Prostate gland (tissue), 2 donors: Measurements from ENCODE around the gene CCDC124. TPM values are rescaled to one million over a fixed set of nuclear protein-coding genes. Genes with fewer than 3 reads are reported as not detected.
"Not testable (repeated sequence)": the region's sequence is repeated elsewhere in the genome, so short reads cannot be mapped to it uniquely, and the experiment has no call there.

ENCODE experiments used
- DNase-seq: peaks from one replicate; pipeline ENCODE4 v3.0.0-alpha.2; 2019; ENCODE audit warnings: low spot score
- H3K27ac ChIP-seq, 2 donors: fragments of 200-600 bp; sonication (generic); 2 replicates each; pipeline ENCODE4 v1.5.1; 2017 to 2019
- H3K27me3 ChIP-seq: fragments of 200-600 bp; sonication (generic); replicated peaks from 2 replicates; pipeline ENCODE4 v1.5.1; 2019; ENCODE audit not compliant: insufficient read depth
- H3K36me3 ChIP-seq, 2 donors: fragments of 200-600 bp; sonication (generic); 1 replicate in 1 of 2; 2 replicates in 1 of 2; pipeline versions ENCODE4 v1.5.1 to v1.8.1; 2017 to 2019
- H3K4me1 ChIP-seq: fragments of 200-600 bp; sonication (generic); replicated peaks from 2 replicates; pipeline ENCODE4 v1.5.1; 2019
- H3K4me3 ChIP-seq, 2 donors: fragments of 200-600 bp; sonication (generic); 2 replicates each; pipeline ENCODE4 v1.5.1; 2017 to 2019
- H3K9me3 ChIP-seq: fragments of 200-600 bp; sonication (generic); 2 replicates; pipeline ENCODE4 v1.5.1; 2017
- CTCF ChIP-seq, 4 experiments: fragments of 200-600 bp in 2 of 4; fragments of 450-650 bp in 2 of 4; sonication (generic) in 2 of 4; IDR thresholded peaks; 1 replicate in 3 of 4; 2 replicates in 1 of 4; pipeline ENCODE4 v1.5.1; 2016 to 2019; ENCODE audit warnings: antibody characterized with exemption in 4 of 4, mild to moderate bottlenecking in 2 of 4, moderate library complexity in 2 of 4
- POLR2A ChIP-seq: fragments of 450-650 bp; IDR thresholded peaks from one replicate; pipeline ENCODE4 v1.6.1; 2016; ENCODE audit warnings: antibody characterized with exemption, mild to moderate bottlenecking
- POLR2AphosphoS5 ChIP-seq: sonication (generic); formaldehyde crosslinking; IDR thresholded peaks from one replicate; pipeline ENCODE4 v1.6.1; 2017; ENCODE audit warnings: antibody characterized with exemption
- WGBS: methylation state at CpG from one replicate; pipeline ENCODE4 v1.1.5; 2018; 5-methylcytosine and 5-hydroxymethylcytosine counted together
- intact Hi-C: fragments of 100-400 bp; cut with DNase I; formaldehyde crosslinking; loops from one replicate; pipeline ENCODE4 v1.14.2; 2022
- total RNA-seq, 2 donors: library from RNA; depleted of rRNA; stranded (reverse); fragments of >200 nt; gene quantifications; one replicate each; pipeline ENCODE4 v1.1.0, GENCODE V29; 2016

CCDC124 gene
- total RNA-seq, 2 donors from 2014 or later, result 48.7 to 52.2 TPM

DNA sequence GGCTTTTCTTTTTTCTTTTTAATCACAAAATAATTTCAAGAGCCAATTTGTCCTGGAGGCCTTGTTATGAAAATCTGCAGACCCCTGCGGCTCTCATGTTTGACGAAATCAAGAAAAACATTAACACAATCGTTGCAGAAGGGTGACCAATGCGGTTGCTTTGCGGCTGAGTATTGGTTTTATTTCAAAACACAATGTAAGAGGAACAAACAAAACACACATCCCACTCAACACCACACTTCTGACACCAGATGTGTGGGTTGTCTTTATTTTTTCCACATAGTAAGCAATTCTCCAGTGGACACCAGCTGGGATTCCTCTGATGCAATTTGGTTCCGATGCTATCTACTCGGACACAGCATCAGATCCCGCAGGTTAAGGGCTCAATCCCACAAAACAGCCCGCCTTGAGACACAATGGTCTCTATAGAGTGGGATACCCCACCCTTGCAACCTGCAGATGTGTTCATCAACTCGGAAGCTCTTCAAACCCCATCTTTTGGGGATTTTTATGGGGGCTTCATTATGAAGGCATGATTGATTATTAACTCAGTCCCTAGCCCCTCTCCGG lies 21.9 kb upstream of the CCDC124 start:
- DNase-seq, result no peak
- WGBS, result 77% methylated on average over 11 of the region's 11 CpGs
- no peak overlapping the region for H3K4me3 ChIP-seq
- no peaks in the 10 kb centered on the region for H3K9me3 ChIP-seq
- H3K36me3 ChIP-seq, result no peaks in the 10 kb centered on the region
- H3K27ac ChIP-seq, result no peak overlapping the region
- H3K4me1 ChIP-seq, result no peaks in the 10 kb centered on the region
- TF ChIP-seq POLR2AphosphoS5, result no peak
- TF ChIP-seq POLR2A, result no peak
- TF ChIP-seq CTCF (IDR thresholded peaks at IDR 0.05), result no peak
- H3K27me3 ChIP-seq, result no peaks in the 10 kb centered on the region
- intact Hi-C loops, result no loop called here

- no peaks in the 10 kb centered on the region for H3K9me3 ChIP-seq
- 51% methylated on average over 6 of the region's 6 CpGs for WGBS
- H3K27ac ChIP-seq, result no peak overlapping the region
- H3K4me3 ChIP-seq, result no peak overlapping the region
- no peak for DNase-seq
- H3K27me3 ChIP-seq, result no peaks in the 10 kb centered on the region
- intact Hi-C loops, result no loop called here
- no peaks in the 10 kb centered on the region for H3K4me1 ChIP-seq
- H3K36me3 ChIP-seq, result no peaks in the 10 kb centered on the region
- TF ChIP-seq CTCF (IDR thresholded peaks at IDR 0.05) (no peak), POLR2A (no peak), POLR2AphosphoS5 (peak; percentile 52)
Measured at GRCh38 chr19:17915940-17916593, 16.7 kb upstream of the CCDC124 start.

DNA sequence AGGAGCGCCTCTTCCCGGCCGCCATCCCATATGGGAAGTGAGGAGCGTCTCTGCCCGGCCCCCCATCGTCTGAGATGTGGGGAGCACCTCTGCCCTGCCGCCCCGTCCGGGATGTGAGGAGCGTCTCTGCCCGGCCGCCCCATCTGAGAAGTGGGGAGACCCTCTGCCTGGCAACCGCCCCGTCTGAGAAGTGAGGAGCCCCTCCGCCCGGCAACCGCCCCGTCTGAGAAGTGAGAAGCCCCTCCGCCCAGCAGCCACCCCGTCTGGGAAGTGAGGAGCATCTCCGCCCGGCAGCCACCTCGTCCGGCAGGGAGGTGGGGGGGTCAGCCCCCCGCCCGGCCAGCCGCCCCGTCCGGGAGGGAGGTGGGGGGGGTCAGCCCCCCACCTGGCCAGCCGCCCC lies 14.7 kb upstream of the CCDC124 start:
- H3K27me3 ChIP-seq, H3K4me3 ChIP-seq, H3K36me3 ChIP-seq, H3K27ac ChIP-seq, intact Hi-C loops, H3K4me1 ChIP-seq, DNase-seq, H3K9me3 ChIP-seq: not testable (repeated sequence)
- 83% methylated on average over 14 of the region's 30 CpGs for WGBS

DNA sequence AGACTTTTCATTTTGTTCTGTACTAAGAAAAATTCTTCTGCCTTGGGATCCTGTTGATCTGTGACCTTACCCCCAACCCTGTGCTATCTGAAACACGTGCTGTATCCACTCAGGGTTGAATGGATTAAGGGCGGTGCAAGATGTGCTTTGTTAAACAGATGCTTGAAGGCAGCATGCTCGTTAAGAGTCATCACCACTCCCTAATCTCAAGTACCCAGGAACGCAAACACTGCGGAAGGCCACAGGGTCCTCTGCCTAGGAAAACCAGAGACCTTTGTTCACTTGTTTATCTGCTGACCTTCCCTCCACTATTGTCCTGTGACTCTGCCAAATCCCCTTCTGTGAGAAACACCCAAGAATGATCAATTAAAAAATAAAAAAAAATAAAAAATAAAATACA lies 13.7 kb upstream of the CCDC124 start:
- 49% methylated on average over 4 of the region's 5 CpGs for WGBS
- H3K4me1 ChIP-seq, H3K36me3 ChIP-seq, intact Hi-C loops, H3K27me3 ChIP-seq, H3K9me3 ChIP-seq, DNase-seq, H3K4me3 ChIP-seq, H3K27ac ChIP-seq: not testable (repeated sequence)

GRCh38 chr19:17920527-17920926 lies 12.3 kb upstream of the CCDC124 start:
- no peak overlapping the region for H3K27ac ChIP-seq
- no peak overlapping the region for H3K4me3 ChIP-seq
- H3K4me1 ChIP-seq, result no peaks in the 10 kb centered on the region
- TF ChIP-seq POLR2A, result no peak
- no peak for TF ChIP-seq CTCF (IDR thresholded peaks at IDR 0.05)
- no peak for TF ChIP-seq POLR2AphosphoS5
- no peaks in the 10 kb centered on the region for H3K9me3 ChIP-seq
- no peaks in the 10 kb centered on the region for H3K27me3 ChIP-seq
- DNase-seq, result no peak
- H3K36me3 ChIP-seq, result no peaks in the 10 kb centered on the region
- intact Hi-C loops, result no loop called here

DNA sequence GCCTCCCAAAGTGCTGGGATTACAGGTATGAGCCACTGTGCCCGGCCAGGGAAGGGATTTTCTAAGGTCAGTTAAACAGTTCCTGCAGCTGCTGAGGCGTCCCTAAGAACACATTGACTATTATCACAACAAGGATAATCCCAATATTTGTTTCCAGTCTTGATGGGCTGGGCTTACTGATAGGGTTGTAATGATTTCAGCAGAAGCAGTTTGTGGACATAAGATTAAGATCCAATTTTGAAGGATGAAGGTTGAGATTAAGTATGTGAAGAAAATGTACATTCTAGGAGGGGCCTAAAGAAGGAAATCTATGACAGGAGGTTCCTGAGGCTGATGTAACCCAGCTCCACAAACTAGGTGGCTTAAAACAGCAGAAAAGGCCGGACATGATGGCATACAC lies 10.7 kb upstream of the CCDC124 start:
- DNase-seq, result no peak
- Histone ChIP-seq H3K36me3 (no peaks in the 10 kb centered on the region), H3K27me3 (no peaks in the 10 kb centered on the region), H3K27ac (no peak overlapping the region), H3K9me3 (no peaks in the 10 kb centered on the region), H3K4me1 (no peaks in the 10 kb centered on the region), H3K4me3 (no peak overlapping the region)
- WGBS, result 60% methylated on average over 3 of the region's 3 CpGs
- intact Hi-C loops, result no loop called here
- TF ChIP-seq CTCF (IDR thresholded peaks at IDR 0.05) (no peak), POLR2A (no peak), POLR2AphosphoS5 (no peak)
